Brain microvascular endothelial cell (primary cell): Measurements from ENCODE around the gene GTPBP10.

Source experiments
- DNase-seq: peaks from one replicate; pipeline ENCODE4 v3.0.0-alpha.2; 2020
- H3K27ac ChIP-seq: fragments of 250-450 bp; sonication (Bioruptor Pico); 2 replicates; pipeline ENCODE4 v1.5.1; 2020; ENCODE audit warnings: mild to moderate bottlenecking, moderate library complexity
- H3K27me3 ChIP-seq: fragments of 250-450 bp; sonication (Bioruptor Pico); replicated peaks from 2 replicates; pipeline ENCODE4 v1.5.1; 2020; ENCODE audit warnings: mild to moderate bottlenecking
- H3K36me3 ChIP-seq: fragments of 250-450 bp; sonication (Bioruptor Pico); replicated peaks from 2 replicates; pipeline ENCODE4 v1.5.1; 2020; ENCODE audit warnings: mild to moderate bottlenecking
- H3K4me3 ChIP-seq: 2 replicates; pipeline ENCODE4 v1.5.1; 2011; ENCODE audit warnings: low read depth, mild to moderate bottlenecking, control low read depth, low read length, moderate library complexity
- CTCF ChIP-seq: IDR thresholded peaks from 2 replicates; pipeline ENCODE4 v1.5.1; 2011; ENCODE audit warnings: low read depth, mild to moderate bottlenecking, moderate library complexity, low read length, control low read depth, inconsistent platforms; ENCODE audit errors: missing control alignments
- in situ Hi-C: cut with HindIII; loops from 2 replicates; pipeline ENCODE4 v1.10.0; 2017; ENCODE audit warnings: low sequenced_read_pairs, low pct_ligation_motif_present

The GTPBP10 gene

DNA sequence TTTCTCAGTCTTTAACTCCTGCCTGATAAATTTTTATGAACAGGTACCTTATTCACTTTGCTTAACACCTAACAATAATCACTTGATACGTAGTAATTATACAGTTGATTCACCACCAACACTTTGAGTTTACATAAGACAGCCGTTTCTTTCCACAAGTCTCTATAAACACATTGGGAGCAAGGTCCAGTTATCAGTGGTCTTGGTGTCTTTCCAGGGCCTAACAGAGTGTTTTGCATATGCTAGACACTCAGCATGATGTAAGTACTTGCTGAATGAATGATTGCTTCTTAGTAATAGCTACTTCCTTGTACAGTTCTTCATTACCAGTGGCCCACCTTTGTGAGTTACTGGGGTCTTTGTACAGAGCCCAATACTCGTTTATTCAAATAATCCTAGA is 63.2 kb downstream of the GTPBP10 start:
- no peak for DNase-seq
- TF ChIP-seq CTCF = no peak
- no peaks in the 10 kb centered on the region for H3K27me3 ChIP-seq
- in situ Hi-C loops = no loop called here
- H3K36me3 ChIP-seq = peaks cover 19% of the 10 kb centered on the region
- H3K4me3 ChIP-seq = no peak overlapping the region
- H3K27ac ChIP-seq = no peak overlapping the region

DNA sequence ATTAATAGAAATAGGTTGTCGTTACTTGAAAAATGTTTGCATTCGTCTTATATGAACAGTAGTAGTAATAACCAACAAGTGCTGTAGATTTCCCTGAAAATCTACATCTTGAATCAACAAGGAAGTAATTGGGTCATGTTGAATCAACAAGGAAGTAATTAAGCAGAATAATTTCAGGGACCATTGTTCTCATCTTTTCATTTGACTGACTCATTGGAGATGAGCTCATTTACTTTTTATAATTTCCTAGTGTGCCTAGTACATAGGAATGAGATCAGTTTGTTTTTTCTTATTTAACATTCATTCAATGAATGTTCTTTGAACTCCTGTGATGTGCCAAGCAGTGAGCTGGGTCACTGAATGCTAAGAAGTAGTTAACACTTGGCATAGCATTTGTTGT is 65.0 kb downstream of the GTPBP10 start:
- no peak overlapping the region for H3K27ac ChIP-seq
- in situ Hi-C loops = no loop called here
- H3K36me3 ChIP-seq = peaks cover 19% of the 10 kb centered on the region
- no peak for TF ChIP-seq CTCF
- DNase-seq = no peak
- no peak overlapping the region for H3K4me3 ChIP-seq
- no peaks in the 10 kb centered on the region for H3K27me3 ChIP-seq

GRCh38 chr7:90412458-90413184 is 66.1 kb downstream of the GTPBP10 start:
- Histone ChIP-seq H3K36me3 (peaks cover 14% of the 10 kb centered on the region), H3K27ac (no peak overlapping the region), H3K27me3 (no peaks in the 10 kb centered on the region), H3K4me3 (no peak overlapping the region)
- TF ChIP-seq CTCF = peak; percentile 55
- in situ Hi-C loops = no loop called here
- DNase-seq = no peak

DNA sequence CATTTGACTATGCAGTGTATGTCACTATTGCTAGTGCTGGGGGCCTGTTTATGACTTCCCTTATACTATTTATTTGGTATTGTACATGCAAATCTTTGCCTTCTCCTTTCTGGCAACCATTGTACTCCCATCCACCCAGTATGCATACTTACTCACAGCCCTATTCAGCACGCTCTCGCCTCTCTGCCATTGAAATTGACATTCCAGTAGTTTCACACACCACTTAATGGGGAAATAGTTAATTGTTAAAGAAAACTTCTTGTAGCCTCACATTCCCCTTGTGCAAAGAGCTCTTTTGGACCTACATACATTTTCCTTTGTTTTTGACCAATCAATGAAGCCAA is 66.6 kb downstream of the GTPBP10 start:
- DNase-seq = no peak
- Histone ChIP-seq H3K27ac (no peak overlapping the region), H3K36me3 (peaks cover 13% of the 10 kb centered on the region), H3K4me3 (no peak overlapping the region), H3K27me3 (no peaks in the 10 kb centered on the region)
- in situ Hi-C loops = no loop called here
- TF ChIP-seq CTCF = no peak

DNA sequence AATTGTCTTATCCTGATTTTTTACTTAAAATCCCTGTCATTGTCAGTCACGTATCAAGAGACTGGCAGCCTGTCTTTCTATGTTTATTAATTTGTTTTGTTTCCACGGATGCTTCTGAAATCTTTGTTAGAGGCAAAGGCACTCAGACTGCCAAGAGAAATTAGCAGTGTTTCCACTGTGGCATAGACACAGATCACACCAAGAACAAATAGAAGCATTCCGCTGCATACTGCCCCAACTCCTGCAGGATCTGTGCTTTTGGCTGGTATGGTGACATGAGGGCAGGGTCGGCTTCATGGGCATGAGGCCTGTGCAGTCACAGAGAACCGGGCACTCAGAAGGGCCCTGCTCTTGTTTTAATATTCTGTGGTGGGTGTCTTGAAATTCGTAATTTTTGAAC is 75.1 kb downstream of the GTPBP10 start:
- in situ Hi-C loops = no loop called here
- no peak overlapping the region for H3K27ac ChIP-seq
- TF ChIP-seq CTCF = no peak
- no peak for DNase-seq
- H3K36me3 ChIP-seq = no peaks in the 10 kb centered on the region
- no peaks in the 10 kb centered on the region for H3K27me3 ChIP-seq
- no peak overlapping the region for H3K4me3 ChIP-seq

DNA sequence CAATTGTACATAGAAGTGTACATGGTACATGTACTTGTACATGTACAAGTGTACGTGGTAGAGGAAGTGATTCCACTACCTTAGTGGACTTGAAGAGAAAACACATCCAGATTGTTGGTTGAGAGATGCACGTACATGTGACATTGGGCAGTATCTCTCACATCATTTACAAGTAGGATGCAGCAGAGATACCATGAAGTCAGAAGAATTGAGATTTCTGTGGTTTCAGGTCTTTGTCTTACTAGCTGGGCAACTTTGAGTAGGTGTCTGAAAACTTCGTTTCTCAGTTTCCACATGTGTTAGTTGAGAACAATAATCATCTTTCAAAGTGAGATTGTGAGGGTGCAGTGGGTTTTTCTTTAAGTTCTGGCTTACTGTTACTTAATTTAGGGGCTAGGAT is 78.2 kb downstream of the GTPBP10 start:
- Histone ChIP-seq H3K36me3 (no peaks in the 10 kb centered on the region), H3K4me3 (no peak overlapping the region), H3K27ac (no peak overlapping the region), H3K27me3 (no peaks in the 10 kb centered on the region)
- no peak for DNase-seq
- in situ Hi-C loops = no loop called here
- no peak for TF ChIP-seq CTCF
